K562 (cell line): Measurements from ENCODE around the gene SAMM50.

ENCODE experiments used
- CBX3 ChIP-seq, 2 experiments: IDR thresholded peaks; 1 replicate in 1 of 2; 2 replicates in 1 of 2; pipeline ENCODE4 v1.6.1; 2012; ENCODE audit warnings: inconsistent platforms in 2 of 2, low read length in 2 of 2, borderline replicate concordance in 1 of 2, control low read depth in 1 of 2
- ELF1 ChIP-seq: fragments of 200-800 bp; sonication (Bioruptor generic); IDR thresholded peaks from 2 replicates; pipeline ENCODE4 v1.6.1; 2016; ENCODE audit warnings: missing genetic modification characterization, missing compliant biosample characterization
- ESRRA ChIP-seq: fragments of 450-650 bp; IDR thresholded peaks from 2 replicates; pipeline ENCODE4 v1.6.1; 2014; ENCODE audit warnings: low read depth, mild to moderate bottlenecking, moderate library complexity, borderline replicate concordance
- EZH2 ChIP-seq: IDR thresholded peaks from 2 replicates; pipeline ENCODE4 v1.6.1; 2012; ENCODE audit warnings: low read depth, mild to moderate bottlenecking, inconsistent platforms, low read length, borderline replicate concordance
- JUN ChIP-seq, 2 experiments: sonication (generic) in 1 of 2; formaldehyde crosslinking in 1 of 2; IDR thresholded peaks; 2 replicates each; pipeline versions ENCODE4 v1.6.1 to v1.8.0; 2012 to 2022; ENCODE audit warnings: borderline replicate concordance in 2 of 2, mild to moderate bottlenecking in 2 of 2, improper control_type of control experiment in 1 of 2, low read depth in 1 of 2, low read length in 1 of 2, missing genetic modification reagents in 1 of 2
- MAFF ChIP-seq: IDR thresholded peaks from 2 replicates; pipeline ENCODE4 v1.6.1; 2012; ENCODE audit warnings: low read length, improper control_type of control experiment
- PCBP1 ChIP-seq: fragments of 200-400 bp; formaldehyde crosslinking; IDR thresholded peaks from 2 replicates; pipeline ENCODE4 v1.6.1; 2018; ENCODE audit warnings: mild to moderate bottlenecking, low read depth, low read length; ENCODE audit not compliant: poor library complexity, severe bottlenecking
- POLR2A ChIP-seq: fragments of 450-650 bp; conservative IDR thresholded peaks from 2 replicates; pipeline ENCODE4 v1.6.1; 2016
- SMAD3 ChIP-seq: fragments of 450-650 bp; formaldehyde crosslinking; conservative IDR thresholded peaks from 2 replicates; pipeline ENCODE4 v1.4.0; 2020; ENCODE audit warnings: mild to moderate bottlenecking
- SP1 ChIP-seq: sonication (generic); formaldehyde crosslinking; IDR thresholded peaks from 2 replicates; pipeline ENCODE4 v1.8.1; 2022; ENCODE audit warnings: mild to moderate bottlenecking, missing genetic modification reagents
- ZNF354B ChIP-seq: fragments of 250-450 bp; sonication (Bioruptor Pico); IDR thresholded peaks from 2 replicates; pipeline ENCODE4 v1.4.0; 2020
- TF ChIP-seq, protein P1 (sequence below), 3 experiments: IDR thresholded peaks in 2 of 3; conservative IDR thresholded peaks in 1 of 3; 2 replicates each; pipeline ENCODE4 v1.5.1; 2011 to 2012; ENCODE audit warnings: low read length in 3 of 3, mild to moderate bottlenecking in 3 of 3, control low read depth in 2 of 3, improper control_type of control experiment in 1 of 3, inconsistent platforms in 1 of 3, low read depth in 1 of 3, mixed read lengths in 1 of 3, moderate library complexity in 1 of 3; ENCODE audit not compliant: insufficient read depth in 2 of 3

DNA sequence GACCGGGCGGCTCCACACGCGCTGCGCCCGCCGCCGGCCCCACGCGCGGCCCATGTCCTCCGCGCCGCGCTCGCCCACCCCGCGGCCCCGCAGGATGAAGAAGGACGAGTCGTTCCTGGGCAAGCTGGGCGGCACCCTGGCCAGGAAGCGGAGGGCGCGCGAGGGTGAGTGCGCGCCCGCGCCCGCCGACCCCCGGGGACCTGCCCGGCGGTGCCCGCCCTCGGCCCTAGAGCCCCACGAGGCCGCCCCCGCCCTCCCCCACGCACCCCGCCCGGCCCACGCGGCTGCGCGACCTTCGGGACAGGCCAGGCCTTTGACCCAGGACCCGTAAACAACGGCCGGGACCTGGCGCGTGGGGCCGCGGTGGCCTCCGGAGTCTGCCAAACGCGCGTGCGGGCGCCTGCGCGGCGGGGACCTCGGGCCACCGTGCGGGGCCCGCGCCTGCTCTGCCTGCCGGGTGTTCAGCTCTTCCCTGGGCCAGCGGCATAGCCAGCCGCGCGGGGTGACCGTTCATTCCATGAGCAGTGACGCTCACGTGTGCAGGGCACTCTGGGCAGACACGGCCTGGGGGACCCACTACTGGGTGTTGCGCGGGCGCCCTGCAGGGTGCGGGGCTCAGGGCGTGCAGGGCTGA, 69.2 kb downstream of the SAMM50 start, which contains the start of gene PARVB:
- no peak for TF ChIP-seq SP1 (CRISPR knock-in tag)
- no peak for TF ChIP-seq ESRRA
- TF ChIP-seq, protein P1, sequence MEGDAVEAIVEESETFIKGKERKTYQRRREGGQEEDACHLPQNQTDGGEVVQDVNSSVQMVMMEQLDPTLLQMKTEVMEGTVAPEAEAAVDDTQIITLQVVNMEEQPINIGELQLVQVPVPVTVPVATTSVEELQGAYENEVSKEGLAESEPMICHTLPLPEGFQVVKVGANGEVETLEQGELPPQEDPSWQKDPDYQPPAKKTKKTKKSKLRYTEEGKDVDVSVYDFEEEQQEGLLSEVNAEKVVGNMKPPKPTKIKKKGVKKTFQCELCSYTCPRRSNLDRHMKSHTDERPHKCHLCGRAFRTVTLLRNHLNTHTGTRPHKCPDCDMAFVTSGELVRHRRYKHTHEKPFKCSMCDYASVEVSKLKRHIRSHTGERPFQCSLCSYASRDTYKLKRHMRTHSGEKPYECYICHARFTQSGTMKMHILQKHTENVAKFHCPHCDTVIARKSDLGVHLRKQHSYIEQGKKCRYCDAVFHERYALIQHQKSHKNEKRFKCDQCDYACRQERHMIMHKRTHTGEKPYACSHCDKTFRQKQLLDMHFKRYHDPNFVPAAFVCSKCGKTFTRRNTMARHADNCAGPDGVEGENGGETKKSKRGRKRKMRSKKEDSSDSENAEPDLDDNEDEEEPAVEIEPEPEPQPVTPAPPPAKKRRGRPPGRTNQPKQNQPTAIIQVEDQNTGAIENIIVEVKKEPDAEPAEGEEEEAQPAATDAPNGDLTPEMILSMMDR (IDR thresholded peaks at IDR 0.05 in 2 of 3, conservative IDR thresholded peaks at IDR 0.05 in 1 of 3; ENCODE audit: insufficient read depth in 2 of 3, low read depth in 1 of 3, low read length in 3 of 3), result no peak
- TF ChIP-seq EZH2, result no peak
- no peak for TF ChIP-seq SMAD3 (CRISPR knock-in tag)
- no peak for TF ChIP-seq PCBP1
- TF ChIP-seq MAFF, result no peak
- no peak for TF ChIP-seq POLR2A
- no peak for TF ChIP-seq JUN (IDR thresholded peaks at IDR 0.05; ENCODE audit: borderline replicate concordance, low read depth, low read length)
- TF ChIP-seq JUN (CRISPR knock-in tag; IDR thresholded peaks at IDR 0.05; ENCODE audit: borderline replicate concordance), result no peak
- TF ChIP-seq ELF1 (tag), result no peak
- no peak for TF ChIP-seq ZNF354B (CRISPR knock-in tag)
- no peak for TF ChIP-seq CBX3 (IDR thresholded peaks at IDR 0.05; ENCODE audit: borderline replicate concordance in 1 of 2, low read length in 2 of 2)
